HG03520 (cell line): ENCODE data around the gene FMN2.

Source experiments
- ATAC-seq: cut with Tn5 transposase; IDR thresholded peaks from one replicate; pipeline ENCODE4 v1.9.1; 2021; ENCODE audit warnings: mild to moderate bottlenecking, moderate library complexity; ENCODE audit not compliant: unreplicated experiment

The FMN2 gene

GRCh38 chr1:240192851-240193250 lies 101.2 kb downstream of the FMN2 start:
- no peak for ATAC-seq

- no peak for ATAC-seq
Observed at GRCh38 chr1:240193679-240194078, 102.0 kb downstream of the FMN2 start.

- ATAC-seq: no peak
Observed at GRCh38 chr1:240194120-240194519, 102.4 kb downstream of the FMN2 start.

GRCh38 chr1:240198376-240198775 lies 106.7 kb downstream of the FMN2 start:
- ATAC-seq: no peak

GRCh38 chr1:240199758-240200645 lies 108.3 kb downstream of the FMN2 start:
- ATAC-seq: no peak

GRCh38 chr1:240201931-240202330 lies 110.2 kb downstream of the FMN2 start:
- no peak for ATAC-seq

- ATAC-seq: no peak
Observed at GRCh38 chr1:240207073-240207709, 115.5 kb downstream of the FMN2 start.

- no peak for ATAC-seq
Observed at GRCh38 chr1:240210026-240210425, 118.3 kb downstream of the FMN2 start.

GRCh38 chr1:240212556-240212955 lies 120.9 kb downstream of the FMN2 start:
- no peak for ATAC-seq

- no peak for ATAC-seq
Observed at GRCh38 chr1:240217403-240217802, 125.7 kb downstream of the FMN2 start.

- no peak for ATAC-seq
Observed at GRCh38 chr1:240219104-240219503, 127.4 kb downstream of the FMN2 start.

- no peak for ATAC-seq
Observed at GRCh38 chr1:240226102-240226501, 134.4 kb downstream of the FMN2 start.

- no peak for ATAC-seq
Observed at GRCh38 chr1:240230816-240231215, 139.1 kb downstream of the FMN2 start.

- no peak for ATAC-seq
Observed at GRCh38 chr1:240232530-240232929, 140.8 kb downstream of the FMN2 start.

GRCh38 chr1:240234485-240235210 lies 143.0 kb downstream of the FMN2 start:
- no peak for ATAC-seq

- no peak for ATAC-seq
Observed at GRCh38 chr1:240235521-240236288, 144.0 kb downstream of the FMN2 start.

- ATAC-seq: no peak
Observed at GRCh38 chr1:240237305-240237721, 145.6 kb downstream of the FMN2 start.

GRCh38 chr1:240239309-240239708 lies 147.6 kb downstream of the FMN2 start:
- ATAC-seq: no peak

GRCh38 chr1:240241278-240241677 lies 149.6 kb downstream of the FMN2 start:
- ATAC-seq: no peak

GRCh38 chr1:240242601-240243144 lies 151.0 kb downstream of the FMN2 start:
- ATAC-seq: no peak
